Stomach (tissue), 9 donors: Measurements from ENCODE around the gene F12. TPM values are rescaled to one million over a fixed set of nuclear protein-coding genes. Genes with fewer than 3 reads are reported as not detected.

ENCODE experiments used
- DNase-seq, 2 donors: peaks; one replicate each; pipeline versions ENCODE4 v3.0.0 to v3.0.0-alpha.2; 2013 to 2019
- H3K27ac ChIP-seq, 5 donors: fragments of 200-600 bp in 4 of 5; sonication (generic) in 4 of 5; one replicate each; pipeline ENCODE4 v1.5.1; 2013 to 2019; ENCODE audit warnings: mild to moderate bottlenecking in 1 of 5, moderate library complexity in 1 of 5
- H3K27me3 ChIP-seq, 3 donors: fragments of 200-600 bp; sonication (generic); one replicate each; pipeline ENCODE4 v1.5.1; 2017 to 2019; ENCODE audit warnings: mixed run types in 1 of 3
- H3K36me3 ChIP-seq, 4 donors: fragments of 200-600 bp; sonication (generic); 1 replicate in 3 of 4; 2 replicates in 1 of 4; pipeline ENCODE4 v1.5.1; 2016 to 2019
- H3K4me1 ChIP-seq, 4 donors: fragments of 200-600 bp; sonication (generic); one replicate each; pipeline ENCODE4 v1.5.1; 2016 to 2019
- H3K4me3 ChIP-seq, 4 donors: fragments of 200-600 bp; sonication (generic) in 3 of 4; one replicate each; pipeline ENCODE4 v1.5.1; 2016 to 2019; ENCODE audit warnings: mild to moderate bottlenecking in 1 of 4
- H3K9me3 ChIP-seq, 4 donors: fragments of 200-600 bp; sonication (generic); one replicate each; pipeline ENCODE4 v1.5.1; 2016 to 2019
- CTCF ChIP-seq, 7 experiments: fragments of 450-650 bp in 4 of 7; fragments of 200-600 bp in 3 of 7; sonication (generic) in 3 of 7; IDR thresholded peaks; one replicate each; pipeline ENCODE4 v1.5.1; 2016 to 2019; ENCODE audit warnings: antibody characterized with exemption in 7 of 7, control low read depth in 2 of 7, mild to moderate bottlenecking in 1 of 7
- EP300 ChIP-seq: sonication (generic); formaldehyde crosslinking; IDR thresholded peaks from one replicate; pipeline ENCODE4 v1.6.1; 2017; ENCODE audit warnings: antibody characterized with exemption
- POLR2A ChIP-seq, 4 donors: fragments of 450-650 bp; IDR thresholded peaks; one replicate each; pipeline ENCODE4 v1.6.1; 2016; ENCODE audit warnings: antibody characterized with exemption in 4 of 4, control low read depth in 2 of 4, mild to moderate bottlenecking in 1 of 4, moderate library complexity in 1 of 4
- POLR2AphosphoS5 ChIP-seq, 3 donors: sonication (generic); formaldehyde crosslinking; IDR thresholded peaks; one replicate each; pipeline ENCODE4 v1.6.1; 2016; ENCODE audit warnings: antibody characterized with exemption in 3 of 3
- WGBS, 5 donors: extraction: QIAGEN DNeasy Blood & Tissue Kit in 3 of 5; methylation state at CpG; one replicate each; pipeline versions ENCODE4 v1.1.5 to v1.1.7; 2013 to 2018; 5-methylcytosine and 5-hydroxymethylcytosine counted together
- intact Hi-C: fragments of 100-400 bp; cut with DNase I; formaldehyde crosslinking; loops from one replicate; pipeline ENCODE4 v1.15.1; 2023; ENCODE audit warnings: low total_unique reads
- polyA plus RNA-seq, 3 donors: library from polyadenylated mRNA; stranded (reverse); fragments of 200-250 nt; gene quantifications; one replicate each; pipeline ENCODE4 v1.2.3, GENCODE V29; 2013
- total RNA-seq, 5 donors: library from RNA; depleted of rRNA; stranded (reverse); fragments of >200 nt; gene quantifications; one replicate each; pipeline versions ENCODE4 v1.1.0 to v1.2.3, GENCODE V29; 2014 to 2016
- donor health status: healthy with polysubstance abuse.
- donor health status: Bipolar disorder and iron deficiency.
- donor health status: healthy.

Gene F12
- total and polyA plus RNA-seq, 8 donors = 0.50 to 68.3 (median 33.0) TPM; not detected in 4

DNA sequence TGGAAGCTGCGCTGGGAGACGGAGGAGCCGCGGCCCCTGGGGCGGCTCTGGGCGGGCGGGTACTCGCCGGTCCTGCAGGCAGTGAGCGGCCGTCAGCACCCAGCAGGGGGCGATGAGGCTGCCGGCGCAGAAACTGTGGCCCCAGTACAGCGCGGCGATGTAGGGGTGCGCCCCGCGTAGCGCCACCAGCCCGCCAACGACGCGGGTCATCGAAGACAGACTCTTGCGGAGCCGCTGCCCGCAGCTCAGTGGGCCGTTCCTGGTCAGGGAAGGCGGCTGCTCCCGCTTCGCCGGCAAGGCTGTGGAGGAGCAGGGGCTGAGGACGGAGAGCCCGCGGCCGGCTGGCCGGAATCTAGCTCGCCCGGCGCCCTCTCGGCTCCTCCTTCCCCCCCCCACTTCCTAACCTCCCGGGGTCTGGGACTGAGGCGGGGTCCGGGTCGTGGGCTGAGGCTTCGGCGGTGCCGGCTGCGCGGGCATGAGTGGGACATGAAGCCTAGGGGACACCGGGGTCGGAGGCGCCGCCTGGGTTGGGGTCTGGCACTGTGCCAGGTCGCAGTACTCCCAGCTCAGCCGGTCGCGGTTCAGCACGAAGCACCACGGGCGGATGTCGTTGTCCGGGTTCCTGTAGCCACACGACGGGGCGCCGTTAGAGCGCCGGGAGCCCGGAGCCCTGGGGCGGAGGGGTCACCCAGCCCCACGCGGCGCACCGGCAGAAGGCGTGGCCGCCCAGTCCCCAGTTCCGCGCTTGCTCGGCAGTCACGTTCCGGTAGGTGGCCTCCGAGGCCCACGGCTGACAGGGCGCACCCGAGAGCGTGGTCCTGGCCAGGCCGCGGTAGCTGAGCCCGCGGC is 5.3 kb downstream of the F12 start:
- peak; percentile 91 to 94 for DNase-seq
- Histone ChIP-seq H3K27me3 (peaks cover 6 to 61% (median 47%) of the 10 kb centered on the region in 3 donors), H3K27ac (peak overlapping the region in 4 of 5 donors; percentile 27 to 62 (median 41)), H3K4me3 (peak overlapping the region; percentile 45 to 79 (median 57)), H3K36me3 (no peaks in the 10 kb centered on the region), H3K9me3 (no peaks in the 10 kb centered on the region), H3K4me1 (peaks cover 31 to 52% (median 45%) of the 10 kb centered on the region in 4 donors)
- intact Hi-C loops = loop anchor here (5.0 kb wide), 1 partner anchor 53 kb away; no protein-coding TSS in a partner anchor
- no peak for TF ChIP-seq EP300
- TF ChIP-seq CTCF (IDR thresholded peaks at IDR 0.05) = peak in 5 of 7 experiments; percentile 56 to 72 (median 65)
- no peak for TF ChIP-seq POLR2A (IDR thresholded peaks at IDR 0.05)
- peak in 2 of 3 donors; percentile 42 to 75 for TF ChIP-seq POLR2AphosphoS5 (IDR thresholded peaks at IDR 0.05)
- WGBS, 5 donors = 0 to 1% (median 0%) methylated on average over 25 to 93 of the region's 93 CpGs

DNA sequence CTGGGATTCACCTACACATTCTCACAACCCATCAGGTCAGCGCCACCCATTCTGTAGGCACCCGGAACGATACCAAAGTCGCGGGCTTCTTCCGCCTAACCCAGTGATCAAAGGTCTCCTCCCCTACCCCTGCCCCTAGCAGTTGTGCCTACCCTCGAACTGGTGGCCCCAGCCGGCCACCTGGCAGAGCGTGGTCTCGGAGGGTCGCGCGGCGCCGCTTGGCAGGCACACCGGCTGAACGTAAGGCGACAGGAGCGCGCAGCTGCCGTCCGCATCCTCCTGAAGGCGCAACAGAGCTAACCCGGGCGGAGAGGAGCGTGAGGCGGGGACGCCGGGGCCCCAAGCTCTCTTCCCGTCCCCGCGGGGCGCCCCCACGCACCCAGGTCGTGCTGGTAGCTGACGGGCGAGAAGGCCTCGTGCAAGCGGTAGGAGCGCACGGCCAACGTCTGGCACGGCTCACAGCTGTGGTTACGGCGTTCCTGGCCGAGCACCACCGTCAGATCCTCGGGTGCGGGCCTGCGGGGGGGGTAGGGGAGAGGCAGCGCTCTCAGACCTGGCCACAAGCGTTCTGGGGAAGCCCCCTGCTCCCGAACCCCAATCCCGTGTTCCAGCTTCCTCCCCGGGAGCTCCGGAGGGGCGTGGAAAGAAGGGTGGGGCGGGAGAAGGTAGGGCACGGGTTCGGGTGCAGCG is 6.1 kb downstream of the F12 start:
- TF ChIP-seq POLR2AphosphoS5 (IDR thresholded peaks at IDR 0.05) = no peak
- no peak for TF ChIP-seq POLR2A (IDR thresholded peaks at IDR 0.05)
- TF ChIP-seq CTCF (IDR thresholded peaks at IDR 0.05) = no peak
- no peak for TF ChIP-seq EP300
- no peaks in the 10 kb centered on the region for H3K36me3 ChIP-seq
- peak overlapping the region; percentile 45 to 79 (median 57) for H3K4me3 ChIP-seq
- peak; percentile 33 to 59 for DNase-seq
- peaks cover 31 to 52% (median 45%) of the 10 kb centered on the region in 4 donors for H3K4me1 ChIP-seq
- peak overlapping the region in 1 of 5 donors; percentile 62 for H3K27ac ChIP-seq
- no peaks in the 10 kb centered on the region for H3K9me3 ChIP-seq
- intact Hi-C loops = loop anchor here (5.0 kb wide), 1 partner anchor 54 kb away; no protein-coding TSS in a partner anchor
- WGBS, 5 donors = 0 to 8% (median 1%) methylated on average over 9 to 61 of the region's 61 CpGs
- peaks cover 6 to 69% (median 47%) of the 10 kb centered on the region in 3 donors for H3K27me3 ChIP-seq

DNA sequence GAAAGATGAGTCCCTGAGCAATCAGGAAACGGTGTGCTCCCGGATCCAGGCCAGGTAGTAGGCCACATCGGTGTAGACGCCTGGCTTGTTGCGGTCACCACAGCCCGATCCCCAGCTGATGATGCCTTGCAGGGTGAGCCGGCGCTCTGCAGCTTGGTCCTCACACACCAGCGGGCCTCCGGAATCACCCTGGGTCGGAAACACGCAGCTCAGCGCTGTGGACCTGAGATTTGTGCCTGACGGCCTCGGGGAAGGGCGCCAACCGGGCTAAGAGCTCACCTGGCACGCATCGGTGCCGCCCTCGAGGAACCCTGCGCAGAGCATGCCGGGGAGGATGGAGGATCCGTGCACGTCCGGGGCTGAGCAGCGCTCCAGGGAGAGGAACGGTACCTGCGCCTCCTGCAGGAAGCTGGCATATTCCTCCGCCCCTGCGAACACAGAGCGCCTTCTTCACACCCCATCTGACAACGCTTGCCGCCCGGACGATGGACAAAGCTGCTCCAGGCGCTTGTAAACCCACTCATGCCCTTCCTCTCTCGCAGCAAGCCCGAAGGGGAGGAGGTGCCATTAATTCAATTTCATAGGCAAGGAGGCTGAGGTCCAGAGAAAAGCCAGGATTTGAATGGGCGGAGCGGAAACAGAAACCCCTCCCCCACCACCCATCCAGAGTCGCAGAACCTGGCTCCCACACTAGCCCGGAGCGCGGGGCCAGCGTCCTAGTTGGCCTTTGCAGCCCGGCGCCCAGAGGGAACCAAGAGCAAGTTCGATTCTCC is 6.9 kb downstream of the F12 start:
- Histone ChIP-seq H3K9me3 (no peaks in the 10 kb centered on the region), H3K36me3 (no peaks in the 10 kb centered on the region), H3K4me1 (peaks cover 31 to 52% (median 45%) of the 10 kb centered on the region in 4 donors), H3K27me3 (peaks cover 6 to 77% (median 47%) of the 10 kb centered on the region in 3 donors), H3K27ac (no peak overlapping the region), H3K4me3 (peak overlapping the region in 3 of 4 donors; percentile 46 to 79 (median 68))
- peak; percentile 82 to 91 for DNase-seq
- WGBS, 5 donors = 6 to 9% (median 8%) methylated on average over 32 to 49 of the region's 49 CpGs
- TF ChIP-seq EP300 (no peak), POLR2A (IDR thresholded peaks at IDR 0.05) (no peak), CTCF (IDR thresholded peaks at IDR 0.05) (peak in 5 of 7 experiments; percentile 22 to 68 (median 31)), POLR2AphosphoS5 (IDR thresholded peaks at IDR 0.05) (peak in 1 of 3 donors; percentile 67)
- intact Hi-C loops = loop anchor here (5.0 kb wide), 1 partner anchor 55 kb away; no protein-coding TSS in a partner anchor
